Cardiac muscle cell (in vitro differentiated cells and primary cell): ENCODE measurements around the gene BLACAT1. TPM values are rescaled to one million over a fixed set of nuclear protein-coding genes. Genes with fewer than 3 reads are reported as not detected.

Source experiments
- DNase-seq, 2 donors: peaks; one replicate each; pipeline versions ENCODE4 v3.0.0 to v3.0.0-alpha.2; 2010 to 2017; ENCODE audit warnings: low read depth in 1 of 2, low spot score in 1 of 2
- H3K27ac ChIP-seq: fragments of 200-600 bp; sonication (generic); 2 replicates; pipeline ENCODE4 v1.5.1; 2016
- H3K27me3 ChIP-seq: fragments of 200-600 bp; sonication (generic); 2 replicates; pipeline ENCODE4 v1.6.0; 2016; ENCODE audit warnings: control low read depth
- H3K36me3 ChIP-seq: fragments of 200-600 bp; sonication (generic); 2 replicates; pipeline ENCODE4 v1.5.1; 2016; ENCODE audit warnings: control low read depth
- H3K4me1 ChIP-seq: fragments of 200-600 bp; sonication (generic); 2 replicates; pipeline ENCODE4 v1.8.1; 2017; ENCODE audit warnings: low read depth, mild to moderate bottlenecking, mixed run types
- H3K4me3 ChIP-seq: fragments of 200-600 bp; sonication (generic); 2 replicates; pipeline ENCODE4 v1.5.1; 2016; ENCODE audit warnings: mild to moderate bottlenecking
- H3K9me3 ChIP-seq: fragments of 200-600 bp; sonication (generic); 2 replicates; pipeline ENCODE4 v1.5.1; 2017; ENCODE audit warnings: low read depth, mild to moderate bottlenecking, control low read depth
- polyA plus RNA-seq: library from polyadenylated mRNA; unstranded; fragments of >200 nt; fragmentation: Nextera tagmentation; extraction: Ambion mirVana; gene quantifications from 2 replicates; pipeline ENCODE4 v1.2.1, GENCODE V29; 2016
- total RNA-seq: library from RNA; depleted of rRNA; stranded (reverse); fragments of >200 nt; gene quantifications from 2 replicates; pipeline ENCODE4 v1.2.3, GENCODE V29; 2016
- TF ChIP-seq, protein P1 (sequence below): IDR thresholded peaks from 2 replicates; pipeline ENCODE4 v1.5.1; 2012; ENCODE audit warnings: low read depth, mild to moderate bottlenecking, low read length

The BLACAT1 gene
- total and polyA plus RNA-seq, 2 experiments from 2014 or later = 0.66 TPM; not detected in 1

DNA sequence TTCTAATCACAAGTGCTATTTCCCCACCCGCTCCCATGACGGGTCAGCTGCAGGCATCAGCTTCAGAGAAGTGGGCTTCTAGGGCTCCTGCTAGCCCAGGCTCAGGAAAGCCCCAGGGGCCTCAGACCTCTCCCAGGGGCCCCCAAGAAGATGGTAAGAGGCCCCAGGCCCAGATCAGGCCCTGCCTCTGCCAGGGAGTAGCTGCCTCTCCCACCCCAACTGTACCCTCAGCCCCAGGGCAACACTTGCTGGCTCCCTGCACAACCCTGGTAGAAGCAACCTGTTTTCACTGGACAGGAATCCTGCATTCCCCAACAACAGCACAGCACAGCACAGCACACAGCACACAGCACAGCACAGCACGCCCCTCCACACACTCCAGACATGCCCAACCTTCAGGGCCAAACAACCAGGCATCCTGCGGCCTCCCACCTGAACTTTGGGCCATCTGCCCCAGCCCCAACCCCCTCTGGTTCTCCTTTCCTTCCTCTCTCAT, 6.5 kb downstream of the BLACAT1 start:
- H3K4me3 ChIP-seq = no peak overlapping the region
- DNase-seq = no peak
- peak overlapping the region; percentile 73 for H3K27ac ChIP-seq
- TF ChIP-seq, protein P1, sequence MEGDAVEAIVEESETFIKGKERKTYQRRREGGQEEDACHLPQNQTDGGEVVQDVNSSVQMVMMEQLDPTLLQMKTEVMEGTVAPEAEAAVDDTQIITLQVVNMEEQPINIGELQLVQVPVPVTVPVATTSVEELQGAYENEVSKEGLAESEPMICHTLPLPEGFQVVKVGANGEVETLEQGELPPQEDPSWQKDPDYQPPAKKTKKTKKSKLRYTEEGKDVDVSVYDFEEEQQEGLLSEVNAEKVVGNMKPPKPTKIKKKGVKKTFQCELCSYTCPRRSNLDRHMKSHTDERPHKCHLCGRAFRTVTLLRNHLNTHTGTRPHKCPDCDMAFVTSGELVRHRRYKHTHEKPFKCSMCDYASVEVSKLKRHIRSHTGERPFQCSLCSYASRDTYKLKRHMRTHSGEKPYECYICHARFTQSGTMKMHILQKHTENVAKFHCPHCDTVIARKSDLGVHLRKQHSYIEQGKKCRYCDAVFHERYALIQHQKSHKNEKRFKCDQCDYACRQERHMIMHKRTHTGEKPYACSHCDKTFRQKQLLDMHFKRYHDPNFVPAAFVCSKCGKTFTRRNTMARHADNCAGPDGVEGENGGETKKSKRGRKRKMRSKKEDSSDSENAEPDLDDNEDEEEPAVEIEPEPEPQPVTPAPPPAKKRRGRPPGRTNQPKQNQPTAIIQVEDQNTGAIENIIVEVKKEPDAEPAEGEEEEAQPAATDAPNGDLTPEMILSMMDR = no peak
- no peaks in the 10 kb centered on the region for H3K36me3 ChIP-seq
- H3K27me3 ChIP-seq = peaks cover 12% of the 10 kb centered on the region
- H3K9me3 ChIP-seq = no peaks in the 10 kb centered on the region
- peaks cover 44% of the 10 kb centered on the region for H3K4me1 ChIP-seq

DNA sequence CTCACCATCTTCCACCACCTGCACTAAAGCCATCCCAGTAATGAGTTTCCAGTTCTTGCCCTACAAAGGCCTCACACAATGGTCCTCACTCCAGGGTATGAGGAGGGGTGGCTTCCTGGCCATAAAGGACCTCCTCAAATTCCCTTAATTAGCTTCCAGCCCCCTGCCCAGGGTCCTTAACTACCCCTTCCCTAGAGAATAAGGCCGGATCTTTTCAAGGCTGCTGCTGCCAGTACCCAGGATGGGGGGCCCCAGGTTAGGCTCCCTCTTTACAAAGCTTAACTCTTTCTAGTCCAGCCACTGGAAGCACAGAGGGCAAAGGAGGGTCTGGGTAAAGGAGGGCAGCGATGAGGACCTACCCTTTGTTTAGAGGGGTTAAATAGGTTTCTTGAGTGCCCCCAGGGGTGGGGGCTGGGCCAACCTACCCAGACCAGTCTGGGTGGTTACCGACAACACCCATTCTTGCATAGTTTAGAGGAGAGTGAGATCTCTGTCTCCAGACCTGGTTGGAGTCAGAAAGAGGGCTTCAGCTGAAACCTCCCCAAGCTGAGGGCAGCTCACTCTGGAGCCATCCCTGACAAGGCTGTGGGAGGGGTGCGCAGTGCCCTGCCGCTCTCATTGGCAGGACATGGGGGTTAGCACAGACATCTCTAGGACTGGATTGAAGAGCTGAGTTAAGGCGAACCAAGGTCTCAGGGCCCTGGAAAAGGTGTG, 7.1 kb downstream of the BLACAT1 start:
- Histone ChIP-seq H3K4me3 (no peak overlapping the region), H3K9me3 (no peaks in the 10 kb centered on the region), H3K27me3 (peaks cover 7% of the 10 kb centered on the region), H3K27ac (no peak overlapping the region), H3K36me3 (no peaks in the 10 kb centered on the region), H3K4me1 (peaks cover 44% of the 10 kb centered on the region)
- TF ChIP-seq, protein P1 = no peak
- DNase-seq = no peak

DNA sequence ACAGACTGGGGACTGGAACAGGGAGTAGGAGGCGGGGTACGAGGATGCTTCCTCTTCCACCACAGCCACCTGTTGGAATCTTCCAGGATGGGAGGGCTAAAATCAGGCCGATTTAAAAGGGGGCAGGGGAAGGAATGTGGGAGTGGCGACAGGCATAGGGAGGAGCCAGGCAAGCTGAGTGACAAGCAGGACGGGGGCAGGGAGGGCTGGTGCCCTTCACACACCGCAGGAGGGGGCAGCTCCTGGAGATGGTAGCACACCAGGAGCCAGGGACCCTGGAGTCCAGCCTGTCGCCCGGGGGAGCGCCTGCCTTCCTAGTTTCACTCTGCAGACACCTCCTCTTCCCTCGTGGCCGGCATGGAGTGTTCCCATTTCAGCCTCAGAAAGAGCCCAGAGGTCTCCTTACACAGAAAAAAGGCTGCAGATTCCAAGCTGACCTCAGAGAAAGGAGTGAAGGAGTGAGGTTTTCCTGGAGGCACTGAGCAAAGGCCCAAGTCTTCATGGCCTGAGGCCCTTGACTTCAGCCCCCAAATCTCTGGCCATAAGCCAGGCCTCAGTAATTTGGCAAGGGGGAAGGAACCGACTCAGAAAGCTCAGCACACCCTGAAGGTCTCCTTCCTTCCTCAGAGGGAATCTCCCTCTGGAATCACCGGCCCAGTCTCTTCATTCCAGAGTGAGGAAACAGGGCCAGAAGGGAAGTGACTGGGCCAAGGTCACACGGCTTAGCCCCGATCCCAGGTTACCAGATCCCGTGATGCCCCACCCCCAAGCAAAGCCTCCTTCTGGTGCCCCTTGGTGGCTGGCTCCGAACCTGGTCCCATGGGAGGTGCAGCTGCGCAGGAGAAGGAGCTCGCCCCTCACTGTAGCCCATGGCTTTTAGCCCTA, 8.1 kb downstream of the BLACAT1 start:
- TF ChIP-seq, protein P1 = no peak
- DNase-seq = peak in 1 of 2 donors; percentile 73
- Histone ChIP-seq H3K27ac (no peak overlapping the region), H3K4me3 (no peak overlapping the region), H3K36me3 (no peaks in the 10 kb centered on the region), H3K27me3 (no peaks in the 10 kb centered on the region), H3K9me3 (no peaks in the 10 kb centered on the region), H3K4me1 (peaks cover 44% of the 10 kb centered on the region)

DNA sequence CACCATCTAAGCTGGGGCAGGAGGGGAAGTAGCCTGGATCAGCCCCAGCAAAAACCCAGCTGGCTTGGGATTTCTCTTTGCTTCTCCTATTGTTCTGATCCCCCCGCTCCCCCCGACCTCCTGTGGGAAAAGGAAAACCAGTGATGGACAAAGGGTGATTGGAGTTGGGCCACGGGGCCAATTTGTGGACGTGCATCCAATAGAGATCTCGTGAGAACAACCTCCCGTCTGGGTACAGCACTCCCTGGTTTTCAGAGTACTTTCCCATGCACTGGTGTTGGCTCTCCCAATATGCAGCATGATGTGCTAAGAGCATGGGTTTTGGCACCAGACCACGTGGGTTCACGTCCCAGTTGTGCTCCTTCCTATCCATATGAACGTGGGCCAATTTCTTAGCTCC, 9.0 kb downstream of the BLACAT1 start:
- no peak overlapping the region for H3K27ac ChIP-seq
- peak in 1 of 2 donors; percentile 74 for DNase-seq
- H3K4me3 ChIP-seq = no peak overlapping the region
- H3K27me3 ChIP-seq = no peaks in the 10 kb centered on the region
- H3K36me3 ChIP-seq = no peaks in the 10 kb centered on the region
- H3K4me1 ChIP-seq = peaks cover 47% of the 10 kb centered on the region
- H3K9me3 ChIP-seq = no peaks in the 10 kb centered on the region
- TF ChIP-seq, protein P1 = no peak

- Histone ChIP-seq H3K27me3 (no peaks in the 10 kb centered on the region), H3K4me3 (no peak overlapping the region), H3K36me3 (no peaks in the 10 kb centered on the region), H3K9me3 (no peaks in the 10 kb centered on the region), H3K4me1 (peaks cover 47% of the 10 kb centered on the region), H3K27ac (no peak overlapping the region)
- DNase-seq = no peak
- TF ChIP-seq, protein P1 = no peak
Measured at GRCh38 chr1:205445646-205445935, 10.3 kb downstream of the BLACAT1 start.
